ENCODE data around the gene PPY.
"Not testable (repeated sequence)": the region's sequence is repeated elsewhere in the genome, so short reads cannot be mapped to it uniquely, and the experiment has no call there.

The PPY gene

GRCh38 chr17:43935926-43936261 lies 6.4 kb downstream of the PPY start:
- TF ChIP-seq ZFX (IDR thresholded peaks at IDR 0.05) = no peak
- TF ChIP-seq CTCF (conservative IDR thresholded peaks at IDR 0.05) = no peak
- H3K27ac ChIP-seq = no peak overlapping the region

GRCh38 chr17:43935204-43935925 lies 6.9 kb downstream of the PPY start:
- TF ChIP-seq CTCF (conservative IDR thresholded peaks at IDR 0.05) = no peak
- no peak for TF ChIP-seq ZFX (IDR thresholded peaks at IDR 0.05)
- no peak overlapping the region for H3K27ac ChIP-seq

GRCh38 chr17:43932923-43933322 lies 9.4 kb downstream of the PPY start:
- H3K27ac ChIP-seq = no peak overlapping the region
- TF ChIP-seq ZFX (IDR thresholded peaks at IDR 0.05) = no peak
- no peak for TF ChIP-seq CTCF (conservative IDR thresholded peaks at IDR 0.05)

GRCh38 chr17:43932357-43932756 lies 9.9 kb downstream of the PPY start:
- TF ChIP-seq CTCF (conservative IDR thresholded peaks at IDR 0.05) = no peak
- no peak overlapping the region for H3K27ac ChIP-seq

- no peak for TF ChIP-seq CTCF (conservative IDR thresholded peaks at IDR 0.05)
- H3K27ac ChIP-seq = no peak overlapping the region
These were observed 11.2 kb downstream of the PPY start for GRCh38 chr17:43931062-43931571.

GRCh38 chr17:43928609-43929008 lies 13.7 kb downstream of the PPY start:
- TF ChIP-seq CTCF (conservative IDR thresholded peaks at IDR 0.05) (no peak), ZFX (IDR thresholded peaks at IDR 0.05) (no peak)
- no peak overlapping the region for H3K27ac ChIP-seq

- not testable (repeated sequence) for H3K27ac ChIP-seq
These were observed 14.3 kb downstream of the PPY start for GRCh38 chr17:43927929-43928328.
